Measurements from ENCODE around the gene GNB3. TPM values are rescaled to one million over a fixed set of nuclear protein-coding genes. Genes with fewer than 3 reads are reported as not detected.

GNB3 gene
- total RNA-seq, 1 donor from 2014 or later: 9.0 TPM

- peaks cover 26% of the 10 kb centered on the region for H3K27me3 Mint-ChIP-seq (ENCODE audit: unreplicated experiment)
- peaks cover 18% of the 10 kb centered on the region for H3K36me3 Mint-ChIP-seq (ENCODE audit: low read depth, unreplicated experiment)
- no peak overlapping the region for H3K27ac Mint-ChIP-seq (ENCODE audit: unreplicated experiment)
- H3K4me1 Mint-ChIP-seq (ENCODE audit: unreplicated experiment): peaks cover 58% of the 10 kb centered on the region
- H3K4me3 Mint-ChIP-seq (ENCODE audit: unreplicated experiment): no peak overlapping the region
- TF ChIP-seq, protein P1, sequence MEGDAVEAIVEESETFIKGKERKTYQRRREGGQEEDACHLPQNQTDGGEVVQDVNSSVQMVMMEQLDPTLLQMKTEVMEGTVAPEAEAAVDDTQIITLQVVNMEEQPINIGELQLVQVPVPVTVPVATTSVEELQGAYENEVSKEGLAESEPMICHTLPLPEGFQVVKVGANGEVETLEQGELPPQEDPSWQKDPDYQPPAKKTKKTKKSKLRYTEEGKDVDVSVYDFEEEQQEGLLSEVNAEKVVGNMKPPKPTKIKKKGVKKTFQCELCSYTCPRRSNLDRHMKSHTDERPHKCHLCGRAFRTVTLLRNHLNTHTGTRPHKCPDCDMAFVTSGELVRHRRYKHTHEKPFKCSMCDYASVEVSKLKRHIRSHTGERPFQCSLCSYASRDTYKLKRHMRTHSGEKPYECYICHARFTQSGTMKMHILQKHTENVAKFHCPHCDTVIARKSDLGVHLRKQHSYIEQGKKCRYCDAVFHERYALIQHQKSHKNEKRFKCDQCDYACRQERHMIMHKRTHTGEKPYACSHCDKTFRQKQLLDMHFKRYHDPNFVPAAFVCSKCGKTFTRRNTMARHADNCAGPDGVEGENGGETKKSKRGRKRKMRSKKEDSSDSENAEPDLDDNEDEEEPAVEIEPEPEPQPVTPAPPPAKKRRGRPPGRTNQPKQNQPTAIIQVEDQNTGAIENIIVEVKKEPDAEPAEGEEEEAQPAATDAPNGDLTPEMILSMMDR (IDR thresholded peaks at IDR 0.05; ENCODE audit: unreplicated experiment): no peak
- H3K9me3 Mint-ChIP-seq (ENCODE audit: unreplicated experiment): no peaks in the 10 kb centered on the region
- no peak for DNase-seq (ENCODE audit: low spot score)
Measured at GRCh38 chr12:6818645-6819044, 22.1 kb upstream of the GNB3 start.

DNA sequence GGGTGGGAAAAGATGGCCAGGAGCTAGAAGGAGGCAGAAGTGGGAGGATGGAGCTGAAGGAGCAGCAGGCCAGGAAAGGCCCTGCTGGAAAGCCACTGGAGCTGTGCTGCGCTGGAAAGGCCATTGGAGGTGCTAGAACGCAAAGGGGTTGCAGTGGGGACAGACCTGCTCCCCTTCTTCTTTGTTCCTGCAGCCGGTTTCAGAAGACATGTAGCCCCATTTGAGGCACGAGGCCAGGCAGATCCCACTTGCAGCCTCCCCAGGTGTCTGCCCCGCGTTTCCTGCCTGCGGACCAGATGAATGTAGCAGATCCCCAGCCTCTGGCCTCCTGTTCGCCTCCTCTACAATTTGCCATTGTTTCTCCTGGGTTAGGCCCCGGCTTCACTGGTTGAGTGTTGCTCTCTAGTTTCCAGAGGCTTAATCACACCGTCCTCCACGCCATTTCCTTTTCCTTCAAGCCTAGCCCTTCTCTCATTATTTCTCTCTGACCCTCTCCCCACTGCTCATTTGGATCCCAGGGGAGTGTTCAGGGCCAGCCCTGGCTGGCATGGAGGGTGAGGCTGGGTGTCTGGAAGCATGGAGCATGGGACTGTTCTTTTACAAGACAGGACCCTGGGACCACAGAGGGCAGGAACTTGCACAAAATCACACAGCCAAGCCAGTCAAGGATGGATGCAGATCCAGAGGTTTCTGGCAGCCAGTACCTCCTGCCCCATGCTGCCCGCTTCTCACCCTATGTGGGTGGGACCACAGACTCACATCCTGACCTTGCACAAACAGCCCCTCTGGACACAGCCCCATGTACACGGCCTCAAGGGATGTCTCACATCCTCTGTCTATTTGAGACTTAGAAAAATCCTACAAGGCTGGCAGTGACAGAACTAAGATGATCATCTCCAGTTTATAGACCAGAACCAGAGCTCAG is 21.4 kb upstream of the GNB3 start:
- Mint-ChIP-seq H3K4me3 (ENCODE audit: unreplicated experiment) (peak overlapping the region; percentile 15), H3K27me3 (ENCODE audit: unreplicated experiment) (peaks cover 26% of the 10 kb centered on the region), H3K4me1 (ENCODE audit: unreplicated experiment) (peaks cover 58% of the 10 kb centered on the region), H3K9me3 (ENCODE audit: unreplicated experiment) (no peaks in the 10 kb centered on the region), H3K27ac (ENCODE audit: unreplicated experiment) (peak overlapping the region; percentile 70), H3K36me3 (ENCODE audit: low read depth, unreplicated experiment) (peaks cover 18% of the 10 kb centered on the region)
- DNase-seq (ENCODE audit: low spot score): no peak
- TF ChIP-seq, protein P1 (IDR thresholded peaks at IDR 0.05; ENCODE audit: unreplicated experiment): no peak

DNA sequence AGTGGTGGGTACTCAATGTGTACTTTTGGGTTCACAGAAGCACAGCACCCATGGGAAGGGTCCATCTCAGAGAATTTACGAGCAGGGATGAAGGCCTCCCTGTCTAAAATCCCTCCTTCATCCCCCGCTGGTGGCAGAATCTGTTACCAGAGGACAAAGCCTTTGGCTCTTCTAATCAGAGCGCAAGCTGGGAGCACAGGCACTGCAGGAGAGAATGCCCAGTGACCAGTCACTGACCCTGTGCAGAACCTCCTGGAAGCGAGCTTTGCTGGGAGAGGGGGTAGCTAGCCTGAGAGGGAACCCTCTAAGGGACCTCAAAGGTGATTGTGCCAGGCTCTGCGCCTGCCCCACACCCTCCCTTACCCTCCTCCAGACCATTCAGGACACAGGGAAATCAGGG is 20.6 kb upstream of the GNB3 start:
- TF ChIP-seq, protein P1 (IDR thresholded peaks at IDR 0.05; ENCODE audit: unreplicated experiment): no peak
- Mint-ChIP-seq H3K27me3 (ENCODE audit: unreplicated experiment) (peaks cover 30% of the 10 kb centered on the region), H3K9me3 (ENCODE audit: unreplicated experiment) (no peaks in the 10 kb centered on the region), H3K4me3 (ENCODE audit: unreplicated experiment) (no peak overlapping the region), H3K4me1 (ENCODE audit: unreplicated experiment) (peaks cover 64% of the 10 kb centered on the region), H3K27ac (ENCODE audit: unreplicated experiment) (no peak overlapping the region), H3K36me3 (ENCODE audit: low read depth, unreplicated experiment) (peaks cover 24% of the 10 kb centered on the region)
- no peak for DNase-seq (ENCODE audit: low spot score)

GRCh38 chr12:6821591-6822425 is 18.9 kb upstream of the GNB3 start, which contains the start of gene GPR162:
Gene GPR162, plus strand, starts transcription at chr12:6821821. Its CDS starts 2,078 bp downstream, at chr12:6823899.
- Mint-ChIP-seq H3K27me3 (ENCODE audit: unreplicated experiment) (peaks cover 27% of the 10 kb centered on the region), H3K9me3 (ENCODE audit: unreplicated experiment) (no peaks in the 10 kb centered on the region), H3K27ac (ENCODE audit: unreplicated experiment) (peak within 1 kb of the TSS; percentile 81), H3K4me1 (ENCODE audit: unreplicated experiment) (peaks cover 57% of the 10 kb centered on the region), H3K4me3 (ENCODE audit: unreplicated experiment) (peak within 1 kb of the TSS; percentile 92), H3K36me3 (ENCODE audit: low read depth, unreplicated experiment) (peaks cover 20% of the 10 kb centered on the region)
- TF ChIP-seq, protein P1 (IDR thresholded peaks at IDR 0.05; ENCODE audit: unreplicated experiment): no peak
- DNase-seq (ENCODE audit: low spot score): peak; percentile 45
